AG04449 (cell line): ENCODE data around the gene SERPINA1.

Experiments
- CTCF ChIA-PET: fragments of 350-600 bp; formaldehyde crosslinking; extraction: SDS; loops from one replicate; lab custom pipeline; 2021; ENCODE audit warnings: antibody characterized with exemption; lab: Yijun Ruan, JAX
- POLR2A ChIA-PET: fragments of 400-600, 350-600 bp; formaldehyde crosslinking; extraction: SDS; loops from one replicate; lab custom pipeline; 2020; ENCODE audit warnings: antibody characterized with exemption, inconsistent platforms; lab: Yijun Ruan, JAX
- DNase-seq: peaks from one replicate; pipeline ENCODE4 v3.0.0-alpha.2; 2010; ENCODE audit warnings: low read depth, low spot score
- H3K4me3 ChIP-seq: 2 replicates; pipeline ENCODE4 v1.5.1; 2011; ENCODE audit warnings: low read depth, mild to moderate bottlenecking, control low read depth, low read length
- CTCF ChIP-seq: IDR thresholded peaks from one replicate; pipeline ENCODE4 v1.5.1; 2011; ENCODE audit warnings: mild to moderate bottlenecking, moderate library complexity, low read length, control low read depth, inconsistent platforms; ENCODE audit not compliant: insufficient read depth; ENCODE audit errors: missing control alignments

SERPINA1 gene

GRCh38 chr14:94398536-94398935, 10.1 kb upstream of the SERPINA1 start:
- DNase-seq, result no peak
- TF ChIP-seq CTCF, result no peak
- ChIA-PET CTCF (no interaction called here), POLR2A (no interaction called here)
- H3K4me3 ChIP-seq, result no peak overlapping the region

GRCh38 chr14:94398182-94398479, 9.7 kb upstream of the SERPINA1 start:
- DNase-seq, result no peak
- CTCF ChIA-PET, result no interaction called here
- no peak overlapping the region for H3K4me3 ChIP-seq
- POLR2A ChIA-PET, result no interaction called here
- no peak for TF ChIP-seq CTCF

- ChIA-PET POLR2A (no interaction called here), CTCF (no interaction called here)
- no peak for TF ChIP-seq CTCF
- H3K4me3 ChIP-seq, result no peak overlapping the region
- no peak for DNase-seq
These were observed 9.1 kb upstream of the SERPINA1 start for GRCh38 chr14:94397289-94398181.

GRCh38 chr14:94396628-94397225, 8.3 kb upstream of the SERPINA1 start:
- ChIA-PET CTCF (interaction anchor here (0.8 kb wide), 1 partner anchor 10 kb away, joined by 3 read pairs; no protein-coding TSS in a partner anchor), POLR2A (no interaction called here)
- H3K4me3 ChIP-seq, result no peak overlapping the region
- no peak for TF ChIP-seq CTCF
- DNase-seq, result no peak

- no peak for TF ChIP-seq CTCF
- ChIA-PET POLR2A (no interaction called here), CTCF (interaction anchor here (0.8 kb wide), 1 partner anchor 10 kb away, joined by 3 read pairs; no protein-coding TSS in a partner anchor)
- DNase-seq, result no peak
- H3K4me3 ChIP-seq, result no peak overlapping the region
These were observed 7.6 kb upstream of the SERPINA1 start for GRCh38 chr14:94395888-94396574.
